HG02642 (cell line): ENCODE data around the gene RFFL.

Experiments
- ATAC-seq: cut with Tn5 transposase; IDR thresholded peaks from one replicate; pipeline ENCODE4 v1.9.1; 2021; ENCODE audit warnings: mild to moderate bottlenecking; ENCODE audit not compliant: unreplicated experiment, poor library complexity

RFFL gene

GRCh38 chr17:35082073-35082657 lies 18.7 kb upstream of the RFFL start:
- ATAC-seq = no peak

GRCh38 chr17:35081638-35082037 lies 18.1 kb upstream of the RFFL start:
- no peak for ATAC-seq

GRCh38 chr17:35080536-35080935 lies 17.0 kb upstream of the RFFL start:
- no peak for ATAC-seq

- ATAC-seq = no peak
Observed at GRCh38 chr17:35079547-35080423, 16.3 kb upstream of the RFFL start.

DNA sequence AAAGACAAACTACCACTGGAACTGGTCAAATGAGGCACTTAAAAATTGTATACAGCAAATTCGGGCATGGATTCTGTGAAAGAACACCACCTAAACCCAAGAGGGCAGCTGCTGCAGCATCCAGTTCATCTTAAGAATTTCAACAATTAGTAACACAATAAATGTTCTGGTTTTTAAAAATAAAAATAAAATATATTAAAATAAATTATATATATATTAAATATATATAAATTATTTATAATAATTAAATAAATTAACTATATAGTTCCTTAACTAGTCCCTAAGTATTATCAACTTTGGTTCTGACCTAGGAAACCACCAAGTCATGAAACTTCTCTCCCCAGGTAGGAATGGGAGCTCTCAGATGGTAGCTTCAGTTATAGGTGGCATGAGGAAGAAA lies 13.4 kb upstream of the RFFL start:
- ATAC-seq = no peak

- no peak for ATAC-seq
Observed at GRCh38 chr17:35074711-35075707, 11.5 kb upstream of the RFFL start.

GRCh38 chr17:35073991-35074627 lies 10.6 kb upstream of the RFFL start:
- no peak for ATAC-seq

- ATAC-seq = no peak
Observed at GRCh38 chr17:35073183-35073790, 9.8 kb upstream of the RFFL start.

GRCh38 chr17:35069311-35069710 lies 5.8 kb upstream of the RFFL start:
- ATAC-seq = no peak

GRCh38 chr17:35068249-35068648 lies 4.7 kb upstream of the RFFL start:
- ATAC-seq = no peak

- ATAC-seq = no peak
Observed at GRCh38 chr17:35065880-35066279, 2.4 kb upstream of the RFFL start.

DNA sequence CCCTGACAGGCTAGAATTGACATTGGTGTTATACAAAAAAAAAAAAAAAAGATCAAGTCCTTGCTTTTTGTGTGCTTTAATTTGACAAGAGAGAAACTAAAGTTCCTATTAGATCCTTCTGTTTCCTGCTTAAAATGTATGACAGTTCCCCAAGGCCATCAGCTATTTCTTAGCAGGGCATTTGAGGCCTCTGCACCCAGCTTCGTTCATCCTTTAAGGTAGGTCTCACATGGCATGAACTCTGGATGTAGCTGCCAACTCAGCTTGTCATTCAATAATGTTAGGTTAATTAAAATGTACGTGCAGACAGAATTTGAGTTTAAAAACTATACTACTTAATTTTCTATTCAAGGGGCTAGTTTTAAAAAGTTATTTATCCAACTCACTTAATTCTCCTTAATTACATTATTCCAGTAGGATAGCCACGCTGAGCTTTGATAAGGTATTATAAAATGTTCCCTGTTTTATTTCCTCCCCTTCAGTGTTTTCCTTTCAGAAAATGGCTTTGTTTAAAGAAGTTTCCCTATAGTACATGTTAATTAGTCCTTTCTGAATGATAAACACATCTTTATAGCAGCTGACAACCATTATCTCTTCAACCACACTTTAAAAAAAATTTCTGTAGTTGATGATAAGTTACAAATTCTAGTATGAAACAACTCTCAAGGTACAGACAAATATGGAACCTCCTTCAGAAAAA lies 1.2 kb upstream of the RFFL start:
- no peak for ATAC-seq

DNA sequence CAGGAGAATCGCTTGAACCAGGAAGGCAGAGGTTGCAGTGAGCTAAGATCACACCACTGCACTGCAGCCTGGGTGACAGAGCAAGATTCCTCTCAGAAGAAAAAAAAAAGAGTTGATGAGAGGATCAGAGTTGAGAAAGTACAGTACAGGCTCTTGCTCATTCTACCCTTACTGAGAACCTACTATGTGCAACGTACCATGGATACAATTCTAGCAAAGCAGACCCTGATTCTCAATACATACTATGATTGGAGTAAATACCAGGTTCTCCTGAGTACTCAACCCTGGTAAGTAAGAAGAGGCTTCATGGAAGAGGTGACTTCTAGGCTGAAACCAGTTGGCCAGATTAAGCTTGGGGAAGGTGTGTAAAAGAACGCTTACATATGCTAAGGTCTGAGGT lies 1.2 kb downstream of the RFFL start:
- ATAC-seq = no peak

DNA sequence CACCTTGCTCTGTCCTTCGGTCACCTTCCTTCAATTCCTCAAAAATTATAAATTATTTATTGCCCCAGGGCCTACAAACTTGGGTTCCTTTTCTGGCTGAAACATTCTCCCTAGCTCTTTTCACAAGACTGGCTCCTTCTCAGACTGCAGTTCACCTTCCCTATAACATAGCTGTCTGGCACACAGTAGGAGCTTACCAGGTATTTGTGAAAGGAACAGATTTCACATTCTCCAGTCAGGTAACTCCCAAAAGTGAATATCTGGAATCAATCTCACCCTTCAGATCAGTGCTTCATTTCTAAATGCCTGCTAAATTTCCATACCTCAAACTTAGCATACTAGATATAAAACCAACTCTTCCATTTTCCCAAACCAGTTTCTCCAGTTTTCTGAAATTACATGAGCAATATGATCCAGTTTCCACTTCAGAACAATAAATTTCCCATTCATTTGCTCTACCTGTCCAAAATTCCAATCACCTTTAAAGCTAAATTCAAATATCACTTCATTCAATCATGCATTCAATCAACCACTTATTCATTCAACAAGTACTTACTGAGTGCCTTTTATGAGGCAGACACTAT lies 6.1 kb downstream of the RFFL start:
- no peak for ATAC-seq

DNA sequence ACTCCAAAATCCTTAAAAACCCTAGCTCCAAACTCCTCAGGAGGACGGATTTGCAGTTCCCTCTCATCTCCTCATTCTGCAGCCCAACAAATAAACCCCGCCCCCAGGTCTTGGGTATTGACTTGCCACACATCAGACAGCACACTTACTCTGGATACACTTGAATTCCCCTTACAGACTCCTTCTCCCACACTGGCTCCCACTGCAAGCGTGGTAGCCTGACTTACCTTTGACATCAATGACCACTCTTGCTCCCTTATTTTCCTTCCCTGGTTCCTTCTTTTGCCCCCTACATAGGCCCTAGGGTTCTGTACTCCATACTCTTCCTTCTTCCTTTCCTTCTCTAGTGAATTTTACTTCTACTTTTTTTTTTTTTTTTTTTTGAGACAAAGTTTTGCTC lies 7.5 kb downstream of the RFFL start:
- no peak for ATAC-seq

DNA sequence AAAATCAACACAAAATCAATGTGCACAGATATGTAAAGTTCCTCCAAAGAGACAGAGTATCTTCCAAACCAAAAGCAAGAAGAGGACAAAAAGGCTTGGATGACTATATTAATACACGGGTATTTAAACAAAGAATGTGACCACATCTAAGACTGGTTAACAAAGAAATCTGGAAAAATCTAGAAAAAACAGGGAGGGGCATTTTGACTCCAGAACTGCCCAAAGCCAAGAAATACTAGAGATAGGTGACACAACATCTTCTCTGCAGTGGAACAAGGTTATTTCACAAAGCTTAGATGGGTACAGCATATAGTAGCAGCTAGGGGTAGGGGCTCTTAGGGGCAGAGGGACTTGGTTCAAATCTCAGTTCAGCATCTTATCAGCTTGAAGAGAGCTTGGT lies 10.3 kb downstream of the RFFL start:
- ATAC-seq = no peak

DNA sequence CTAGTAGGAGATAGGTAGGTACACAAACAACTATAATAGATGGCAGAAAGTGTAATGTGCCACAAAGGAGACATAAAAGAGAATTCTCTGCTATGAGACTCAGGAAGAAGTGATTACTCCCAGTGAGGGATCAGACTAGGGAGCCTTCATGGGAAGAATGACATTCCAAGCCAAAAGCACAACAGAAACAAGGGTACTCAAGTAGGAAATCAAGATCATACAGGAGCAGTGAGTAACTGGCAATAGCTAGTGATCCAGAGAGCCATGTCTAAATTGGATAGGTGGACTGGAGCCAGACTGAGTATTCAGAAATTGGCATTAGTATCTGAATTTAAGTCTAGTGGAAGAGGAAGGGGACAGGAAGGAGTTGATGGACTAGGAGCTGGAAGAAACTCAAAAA lies 10.7 kb downstream of the RFFL start:
- ATAC-seq = no peak

DNA sequence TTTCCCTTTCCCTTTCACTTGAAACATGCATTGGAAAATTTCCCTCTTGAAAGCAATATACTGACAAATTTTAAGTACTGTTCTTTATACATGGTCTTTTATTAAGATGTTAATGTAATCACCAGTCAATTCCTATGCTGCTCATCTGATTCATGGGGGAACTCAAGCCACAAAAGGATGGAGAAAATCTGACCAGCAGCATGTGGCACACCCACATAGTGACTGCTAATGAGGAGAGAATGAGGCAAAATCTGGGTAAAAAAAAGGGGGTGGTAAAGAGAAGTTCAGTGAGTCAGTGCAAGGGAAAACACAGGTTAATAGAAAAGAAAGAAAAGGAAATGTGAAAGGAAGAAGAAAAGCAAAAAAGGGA lies 11.3 kb downstream of the RFFL start:
- ATAC-seq = peak; percentile 14
